Stomach (tissue), 9 donors: Measurements from ENCODE around the gene ABCA12. TPM values are rescaled to one million over a fixed set of nuclear protein-coding genes. Genes with fewer than 3 reads are reported as not detected.

ENCODE experiments used
- DNase-seq, 2 donors: peaks; one replicate each; pipeline versions ENCODE4 v3.0.0 to v3.0.0-alpha.2; 2013 to 2019
- H3K27ac ChIP-seq, 5 donors: fragments of 200-600 bp in 4 of 5; sonication (generic) in 4 of 5; one replicate each; pipeline ENCODE4 v1.5.1; 2013 to 2019; ENCODE audit warnings: mild to moderate bottlenecking in 1 of 5, moderate library complexity in 1 of 5
- H3K27me3 ChIP-seq, 3 donors: fragments of 200-600 bp; sonication (generic); one replicate each; pipeline ENCODE4 v1.5.1; 2017 to 2019; ENCODE audit warnings: mixed run types in 1 of 3
- H3K36me3 ChIP-seq, 4 donors: fragments of 200-600 bp; sonication (generic); 1 replicate in 3 of 4; 2 replicates in 1 of 4; pipeline ENCODE4 v1.5.1; 2016 to 2019
- H3K4me1 ChIP-seq, 4 donors: fragments of 200-600 bp; sonication (generic); one replicate each; pipeline ENCODE4 v1.5.1; 2016 to 2019
- H3K4me3 ChIP-seq, 4 donors: fragments of 200-600 bp; sonication (generic) in 3 of 4; one replicate each; pipeline ENCODE4 v1.5.1; 2016 to 2019; ENCODE audit warnings: mild to moderate bottlenecking in 1 of 4
- H3K9me3 ChIP-seq, 4 donors: fragments of 200-600 bp; sonication (generic); one replicate each; pipeline ENCODE4 v1.5.1; 2016 to 2019
- EP300 ChIP-seq: sonication (generic); formaldehyde crosslinking; IDR thresholded peaks from one replicate; pipeline ENCODE4 v1.6.1; 2017; ENCODE audit warnings: antibody characterized with exemption
- POLR2A ChIP-seq, 4 donors: fragments of 450-650 bp; IDR thresholded peaks; one replicate each; pipeline ENCODE4 v1.6.1; 2016; ENCODE audit warnings: antibody characterized with exemption in 4 of 4, control low read depth in 2 of 4, mild to moderate bottlenecking in 1 of 4, moderate library complexity in 1 of 4
- POLR2AphosphoS5 ChIP-seq, 3 donors: sonication (generic); formaldehyde crosslinking; IDR thresholded peaks; one replicate each; pipeline ENCODE4 v1.6.1; 2016; ENCODE audit warnings: antibody characterized with exemption in 3 of 3
- WGBS, 5 donors: extraction: QIAGEN DNeasy Blood & Tissue Kit in 3 of 5; methylation state at CpG; one replicate each; pipeline versions ENCODE4 v1.1.5 to v1.1.7; 2013 to 2018; 5-methylcytosine and 5-hydroxymethylcytosine counted together
- intact Hi-C: fragments of 100-400 bp; cut with DNase I; formaldehyde crosslinking; loops from one replicate; pipeline ENCODE4 v1.15.1; 2023; ENCODE audit warnings: low total_unique reads
- polyA plus RNA-seq, 3 donors: library from polyadenylated mRNA; stranded (reverse); fragments of 200-250 nt; gene quantifications; one replicate each; pipeline ENCODE4 v1.2.3, GENCODE V29; 2013
- total RNA-seq, 5 donors: library from RNA; depleted of rRNA; stranded (reverse); fragments of >200 nt; gene quantifications; one replicate each; pipeline versions ENCODE4 v1.1.0 to v1.2.3, GENCODE V29; 2014 to 2016
- TF ChIP-seq, protein P1 (sequence below), 7 experiments: fragments of 450-650 bp in 4 of 7; fragments of 200-600 bp in 3 of 7; sonication (generic) in 3 of 7; IDR thresholded peaks; one replicate each; pipeline ENCODE4 v1.5.1; 2016 to 2019; ENCODE audit warnings: antibody characterized with exemption in 7 of 7, control low read depth in 2 of 7, mild to moderate bottlenecking in 1 of 7
- donor health status: healthy with polysubstance abuse.
- donor health status: Bipolar disorder and iron deficiency.
- donor health status: healthy.

ABCA12 gene
- total and polyA plus RNA-seq, 8 donors: under 0.01 to 1.8 (median 0.15) TPM; not detected in 4

DNA sequence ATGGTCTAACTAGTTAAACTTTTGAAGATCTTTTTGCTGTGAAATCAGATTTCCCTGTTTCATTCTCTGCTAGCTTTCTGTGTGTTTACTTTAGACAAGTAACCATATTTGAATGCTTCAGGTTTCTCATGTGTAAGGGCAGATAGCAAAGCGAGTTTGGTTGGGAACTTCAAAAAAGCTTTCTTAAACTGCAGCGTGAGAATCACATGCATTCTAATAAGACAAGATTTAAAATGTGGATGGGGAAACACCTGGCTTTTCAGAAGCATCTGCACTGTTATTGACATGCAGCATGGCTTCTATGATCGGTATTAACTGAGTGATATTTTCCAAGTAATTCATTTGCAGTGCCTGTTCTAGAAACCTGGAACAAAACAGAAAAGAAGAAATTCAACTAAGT lies 119.3 kb downstream of the ABCA12 start:
- WGBS, 5 donors: 45 to 69% (median 53%) methylated on average over 3 of the region's 3 CpGs
- no peaks in the 10 kb centered on the region for H3K4me1 ChIP-seq

DNA sequence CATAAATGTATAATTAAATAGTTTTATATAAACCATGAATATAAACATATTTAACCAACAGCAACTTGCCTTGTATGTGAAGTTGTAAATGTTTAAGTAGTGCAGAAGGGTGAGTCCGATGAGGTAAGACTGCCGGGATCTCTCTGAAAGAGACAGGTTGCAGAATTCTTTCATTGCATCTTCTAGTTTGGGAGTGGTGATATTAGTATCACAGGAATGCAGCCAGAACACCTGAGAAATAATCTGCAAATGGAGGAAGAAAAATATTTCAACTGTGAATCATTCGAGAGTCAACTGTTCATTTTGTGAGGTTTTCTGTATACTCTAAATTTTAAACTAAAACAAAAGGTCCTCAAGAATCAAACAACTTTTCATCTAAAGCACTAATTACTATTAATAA lies 123.0 kb downstream of the ABCA12 start:
- intact Hi-C loops: no loop called here
- no peak for DNase-seq
- H3K36me3 ChIP-seq: no peaks in the 10 kb centered on the region
- no peaks in the 10 kb centered on the region for H3K27me3 ChIP-seq
- 83 to 92% (median 92%) methylated on average over 3 of the region's 3 CpGs for WGBS, 5 donors
- TF ChIP-seq, protein P1, sequence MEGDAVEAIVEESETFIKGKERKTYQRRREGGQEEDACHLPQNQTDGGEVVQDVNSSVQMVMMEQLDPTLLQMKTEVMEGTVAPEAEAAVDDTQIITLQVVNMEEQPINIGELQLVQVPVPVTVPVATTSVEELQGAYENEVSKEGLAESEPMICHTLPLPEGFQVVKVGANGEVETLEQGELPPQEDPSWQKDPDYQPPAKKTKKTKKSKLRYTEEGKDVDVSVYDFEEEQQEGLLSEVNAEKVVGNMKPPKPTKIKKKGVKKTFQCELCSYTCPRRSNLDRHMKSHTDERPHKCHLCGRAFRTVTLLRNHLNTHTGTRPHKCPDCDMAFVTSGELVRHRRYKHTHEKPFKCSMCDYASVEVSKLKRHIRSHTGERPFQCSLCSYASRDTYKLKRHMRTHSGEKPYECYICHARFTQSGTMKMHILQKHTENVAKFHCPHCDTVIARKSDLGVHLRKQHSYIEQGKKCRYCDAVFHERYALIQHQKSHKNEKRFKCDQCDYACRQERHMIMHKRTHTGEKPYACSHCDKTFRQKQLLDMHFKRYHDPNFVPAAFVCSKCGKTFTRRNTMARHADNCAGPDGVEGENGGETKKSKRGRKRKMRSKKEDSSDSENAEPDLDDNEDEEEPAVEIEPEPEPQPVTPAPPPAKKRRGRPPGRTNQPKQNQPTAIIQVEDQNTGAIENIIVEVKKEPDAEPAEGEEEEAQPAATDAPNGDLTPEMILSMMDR (IDR thresholded peaks at IDR 0.05): no peak
- TF ChIP-seq EP300 (no peak), POLR2AphosphoS5 (IDR thresholded peaks at IDR 0.05) (no peak), POLR2A (IDR thresholded peaks at IDR 0.05) (no peak)
- H3K9me3 ChIP-seq: no peaks in the 10 kb centered on the region
- no peak overlapping the region for H3K4me3 ChIP-seq
- H3K4me1 ChIP-seq: no peaks in the 10 kb centered on the region
- no peak overlapping the region for H3K27ac ChIP-seq

More for the DNA sequence above, 119.3 kb downstream of the ABCA12 start:
- H3K27me3 ChIP-seq: no peaks in the 10 kb centered on the region
- intact Hi-C loops: no loop called here
- no peak for DNase-seq
- no peaks in the 10 kb centered on the region for H3K9me3 ChIP-seq
- no peak for TF ChIP-seq EP300
- no peak for TF ChIP-seq POLR2A (IDR thresholded peaks at IDR 0.05)
- TF ChIP-seq POLR2AphosphoS5 (IDR thresholded peaks at IDR 0.05): no peak
- TF ChIP-seq, protein P1 (IDR thresholded peaks at IDR 0.05): no peak
- no peaks in the 10 kb centered on the region for H3K36me3 ChIP-seq
- no peak overlapping the region for H3K27ac ChIP-seq
- H3K4me3 ChIP-seq: no peak overlapping the region

DNA sequence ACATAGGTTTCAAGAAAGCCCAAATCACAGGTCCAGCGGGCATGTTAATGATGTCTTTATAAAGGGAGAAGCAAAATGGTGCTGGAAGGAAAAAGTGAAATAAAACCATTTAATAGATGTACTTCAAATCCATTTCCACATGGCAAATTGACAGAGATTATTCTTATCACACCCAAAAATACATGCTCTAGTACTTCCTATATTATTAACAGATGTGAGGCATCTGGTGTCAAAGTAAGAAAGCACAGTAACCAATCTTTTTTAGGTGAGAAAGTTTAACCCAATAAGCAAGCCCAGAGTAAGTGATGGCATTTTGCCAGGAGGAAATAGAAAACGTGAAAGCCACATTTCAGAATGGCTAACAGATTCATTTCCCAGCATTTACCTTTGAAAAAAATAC lies 128.0 kb downstream of the ABCA12 start:
- intact Hi-C loops: no loop called here
- no peaks in the 10 kb centered on the region for H3K4me1 ChIP-seq
- H3K27ac ChIP-seq: no peak overlapping the region
- no peak overlapping the region for H3K4me3 ChIP-seq
- 48 to 59% (median 51%) methylated on average over 2 of the region's 2 CpGs for WGBS, 5 donors
- DNase-seq: no peak
- H3K9me3 ChIP-seq: no peaks in the 10 kb centered on the region
- H3K36me3 ChIP-seq: no peaks in the 10 kb centered on the region
- no peaks in the 10 kb centered on the region for H3K27me3 ChIP-seq
- TF ChIP-seq, protein P1 (IDR thresholded peaks at IDR 0.05): no peak
- TF ChIP-seq POLR2A (IDR thresholded peaks at IDR 0.05) (no peak), POLR2AphosphoS5 (IDR thresholded peaks at IDR 0.05) (no peak)

DNA sequence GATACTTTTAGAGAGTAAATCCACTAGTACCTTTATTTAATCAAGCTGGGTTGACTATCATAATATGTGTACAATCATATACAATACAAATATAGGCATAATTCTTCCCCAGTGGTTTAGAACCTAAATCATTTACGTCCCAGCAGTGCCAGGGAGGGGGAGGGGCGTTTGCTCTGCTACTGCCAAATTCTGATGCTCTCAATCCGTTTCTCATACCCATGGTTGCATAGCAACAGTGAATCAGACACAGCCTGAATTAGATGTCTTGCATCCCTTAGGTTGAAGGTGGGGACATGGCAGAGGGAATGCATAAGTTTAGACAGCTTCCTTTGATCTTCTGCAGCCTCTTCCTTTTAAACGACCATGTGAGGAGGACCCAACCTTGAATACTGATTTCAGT lies 135.4 kb downstream of the ABCA12 start:
- Histone ChIP-seq H3K27me3 (no peaks in the 10 kb centered on the region), H3K27ac (no peak overlapping the region), H3K4me1 (no peaks in the 10 kb centered on the region), H3K4me3 (no peak overlapping the region), H3K9me3 (no peaks in the 10 kb centered on the region), H3K36me3 (no peaks in the 10 kb centered on the region)
- TF ChIP-seq POLR2AphosphoS5 (IDR thresholded peaks at IDR 0.05) (no peak), POLR2A (IDR thresholded peaks at IDR 0.05) (no peak), EP300 (no peak)
- TF ChIP-seq, protein P1 (IDR thresholded peaks at IDR 0.05): no peak
- intact Hi-C loops: no loop called here
- peak in 1 of 2 donors; percentile 34 for DNase-seq
- WGBS, 5 donors: 8 to 21% (median 15%) methylated on average over 4 of the region's 4 CpGs
